NCI-H345 treated with DMSO at 0.1 percent for 48 hours (cell line): ENCODE data around the gene ACER2.
"Not testable (repeated sequence)": the region's sequence is repeated elsewhere in the genome, so short reads cannot be mapped to it uniquely, and the experiment has no call there.

Experiments
- DNase-seq: peaks from one replicate; lab custom pipeline; 2025; ENCODE audit not compliant: unreplicated experiment; lab: John Stamatoyannopoulos, UW

Gene ACER2

GRCh38 chr9:19408693-19409400 lies at the start of gene ACER2:
TSS of gene ACER2 (plus strand) at chr9:19409009. CDS start at chr9:19409085, 76 bp downstream.
- DNase-seq: peak; percentile 77

- no peak for DNase-seq
Measured at GRCh38 chr9:19369107-19369506, 39.7 kb upstream of the ACER2 start.

- DNase-seq: no peak
Measured at GRCh38 chr9:19371942-19372341, 36.9 kb upstream of the ACER2 start.

DNA sequence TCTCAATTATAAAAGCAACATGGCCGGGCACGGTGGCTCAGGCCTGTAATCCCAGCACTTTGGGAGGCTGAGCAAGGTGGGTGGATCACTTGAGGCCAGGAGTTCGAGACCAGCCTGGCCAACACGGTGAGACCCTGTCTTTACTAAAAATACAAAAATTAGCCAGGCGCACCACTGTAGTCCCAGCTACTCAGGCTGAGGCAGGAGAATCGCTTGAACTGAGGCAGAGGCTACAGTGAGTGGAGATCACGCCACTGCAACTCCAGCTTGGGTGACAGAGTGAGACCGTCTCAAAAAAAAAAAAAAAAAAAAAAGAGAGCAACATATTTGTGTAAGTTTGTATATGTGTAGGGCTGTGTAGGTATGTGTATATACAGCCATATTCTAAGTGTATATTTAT lies 36.2 kb upstream of the ACER2 start:
- no peak for DNase-seq

GRCh38 chr9:19373527-19373926 lies 35.3 kb upstream of the ACER2 start:
- no peak for DNase-seq

DNA sequence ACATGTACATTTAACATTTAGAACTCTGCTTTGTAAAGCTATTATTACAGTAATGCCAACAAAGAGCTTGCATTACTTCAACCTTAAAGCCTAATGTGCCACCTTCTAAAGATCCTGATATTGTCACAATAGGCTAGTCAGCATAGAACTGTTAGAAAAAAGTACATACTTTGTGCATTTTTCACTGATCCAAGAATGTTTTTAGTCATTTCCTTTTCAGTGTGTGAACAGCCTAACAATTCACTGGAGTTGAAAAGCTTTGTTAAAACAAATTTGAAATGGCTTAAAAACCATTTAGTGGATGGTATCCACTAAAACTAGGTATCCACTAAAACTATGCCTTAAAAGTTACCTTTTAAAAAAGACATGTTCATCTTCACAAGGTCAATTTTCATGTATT lies 33.3 kb upstream of the ACER2 start:
- DNase-seq: no peak

DNA sequence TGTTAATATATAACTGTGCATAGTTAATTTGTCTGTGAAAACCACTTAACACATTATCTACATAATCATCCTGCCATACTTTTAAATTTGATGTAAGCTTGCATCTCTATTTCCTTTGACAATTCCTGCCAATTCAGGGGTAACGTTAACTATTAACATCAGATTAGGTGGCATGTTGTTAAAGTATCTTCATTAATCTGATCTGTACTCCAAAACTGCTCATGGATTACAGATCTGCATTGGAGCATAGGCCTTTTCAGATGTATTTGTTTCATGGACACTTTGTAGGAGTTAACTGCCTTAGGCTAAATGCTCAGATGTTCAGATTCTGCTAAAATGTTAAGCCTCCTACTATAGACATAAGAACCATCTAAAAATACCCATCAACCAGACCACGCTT lies 31.9 kb upstream of the ACER2 start:
- no peak for DNase-seq

GRCh38 chr9:19378164-19378563 lies 30.6 kb upstream of the ACER2 start:
- DNase-seq: no peak

GRCh38 chr9:19378647-19379046 lies 30.2 kb upstream of the ACER2 start:
- no peak for DNase-seq

- no peak for DNase-seq
Measured at GRCh38 chr9:19379283-19379682, 29.5 kb upstream of the ACER2 start.

DNA sequence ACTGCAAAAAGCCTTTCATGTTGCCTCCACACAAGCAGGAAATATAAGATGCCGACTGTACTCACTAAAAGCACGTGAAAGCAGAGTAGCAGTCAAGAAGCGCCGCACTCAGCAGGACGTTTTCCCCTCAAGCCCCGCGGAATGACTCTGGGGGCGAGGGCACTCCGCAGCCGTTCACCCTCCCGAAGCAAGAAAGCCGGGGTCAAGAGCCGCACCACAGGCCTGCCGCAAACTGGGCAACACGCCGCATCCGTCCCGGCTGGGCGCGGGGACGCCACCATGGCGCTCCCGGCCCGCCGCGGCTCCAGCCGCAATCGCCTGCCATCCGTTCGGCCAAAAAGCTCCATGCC lies 29.1 kb upstream of the ACER2 start:
- DNase-seq: no peak

- no peak for DNase-seq
Measured at GRCh38 chr9:19380826-19381075, 28.1 kb upstream of the ACER2 start.

- no peak for DNase-seq
Measured at GRCh38 chr9:19381656-19382055, 27.2 kb upstream of the ACER2 start.

- not testable (repeated sequence) for DNase-seq
Measured at GRCh38 chr9:19385212-19385611, 23.6 kb upstream of the ACER2 start.

GRCh38 chr9:19385786-19386501 lies 22.9 kb upstream of the ACER2 start:
- DNase-seq: no peak

- DNase-seq: no peak
Measured at GRCh38 chr9:19386502-19387044, 22.2 kb upstream of the ACER2 start.

- DNase-seq: no peak
Measured at GRCh38 chr9:19387317-19387716, 21.5 kb upstream of the ACER2 start.

DNA sequence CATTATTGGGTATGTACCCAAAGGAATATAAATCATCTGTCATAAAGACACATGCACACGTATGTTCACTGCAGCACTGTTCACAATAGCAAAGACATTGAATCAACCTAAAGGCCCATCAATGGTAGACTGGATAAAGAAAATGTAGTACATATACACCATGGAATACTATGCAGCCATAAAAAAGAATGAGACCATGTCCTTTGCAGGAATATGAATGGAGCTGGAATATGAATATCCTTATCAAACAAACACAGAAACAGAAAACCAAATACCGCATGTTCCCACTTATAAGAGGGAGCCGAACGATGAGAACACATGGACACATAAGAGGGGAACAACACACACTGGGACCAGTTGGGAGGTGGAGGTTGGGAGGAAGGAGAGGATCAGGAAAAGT lies 19.3 kb upstream of the ACER2 start:
- DNase-seq: not testable (repeated sequence)

GRCh38 chr9:19397845-19398244 lies 11.0 kb upstream of the ACER2 start:
- DNase-seq: no peak

DNA sequence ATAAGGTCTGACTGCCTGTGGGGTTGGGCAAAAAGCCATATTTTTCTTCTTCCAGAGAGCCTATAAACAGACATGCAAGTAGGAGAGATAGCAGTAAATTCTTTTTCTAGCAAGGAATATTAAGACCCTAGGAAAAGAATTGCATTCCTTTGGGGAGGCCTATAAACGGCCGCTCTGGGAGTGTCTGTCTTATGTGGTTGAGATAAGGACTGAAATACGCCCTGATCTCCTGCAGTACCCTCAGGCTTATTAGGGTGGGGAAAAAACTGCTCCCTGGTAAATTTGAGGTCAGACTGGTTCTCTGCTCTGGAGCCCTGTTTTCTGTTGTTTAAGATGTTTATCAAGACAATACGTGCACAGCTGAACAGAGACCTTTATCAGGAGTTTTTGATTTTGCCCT lies 5.6 kb upstream of the ACER2 start:
- DNase-seq: not testable (repeated sequence)

DNA sequence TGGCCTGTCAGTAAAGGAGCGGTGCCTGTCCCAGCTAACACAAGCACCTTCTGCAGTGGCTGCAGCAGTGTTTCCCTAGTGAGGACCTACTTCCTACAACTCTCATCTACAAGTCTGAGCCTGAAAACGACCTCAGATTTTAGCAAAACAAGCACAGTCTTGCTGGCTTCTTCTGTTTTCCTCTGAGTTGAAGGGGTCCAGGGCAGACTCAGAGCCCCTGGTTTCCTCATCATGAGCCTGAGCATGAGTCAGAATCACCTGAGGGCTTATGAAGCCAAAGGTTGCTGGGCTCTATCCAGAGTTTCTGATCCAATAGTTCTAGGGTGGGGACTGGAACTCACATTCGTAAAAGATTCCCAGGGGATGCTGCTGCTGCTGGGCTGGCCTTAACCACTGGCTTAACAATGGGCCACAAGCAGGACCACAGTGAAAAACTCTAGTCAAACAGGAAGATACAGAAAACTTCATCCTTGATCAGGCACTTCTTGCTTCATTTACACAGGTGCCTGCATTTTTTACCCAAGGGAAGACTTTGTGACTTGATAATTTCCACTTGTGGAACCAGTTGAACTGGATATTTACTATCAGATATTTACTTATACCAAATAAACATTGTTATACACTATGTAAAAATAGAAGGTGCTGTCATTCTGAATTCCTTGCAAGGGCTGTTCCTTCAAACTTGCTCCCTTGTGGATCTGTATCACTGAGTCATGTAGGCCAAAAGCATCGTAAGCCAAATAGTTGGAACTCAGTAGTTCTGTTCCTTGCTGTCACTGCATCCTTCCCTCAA lies 4.3 kb upstream of the ACER2 start:
- no peak for DNase-seq

DNA sequence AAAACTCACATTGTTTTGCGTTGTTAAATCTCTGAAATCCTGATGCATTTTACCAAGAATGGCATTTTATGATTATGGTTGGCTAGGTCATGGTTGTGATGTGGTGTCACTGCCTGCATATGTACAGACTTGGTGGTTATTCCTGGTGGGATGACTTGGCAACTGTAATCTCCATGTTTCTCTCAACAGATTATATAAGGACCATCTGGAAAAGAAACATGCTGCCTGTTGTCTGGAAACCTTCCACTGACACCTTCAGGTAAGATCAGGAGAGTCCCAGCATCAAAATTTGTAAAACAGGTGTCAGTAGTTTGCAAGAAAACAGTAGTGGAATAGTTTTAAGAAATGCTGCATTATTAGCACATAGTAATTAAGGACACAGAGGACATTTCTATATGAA lies 3.0 kb upstream of the ACER2 start:
- no peak for DNase-seq
